HL-60 (cell line): ENCODE data around the gene CCDC38.

ENCODE experiments used
- DNase-seq, 2 experiments: peaks; one replicate each; pipeline ENCODE4 v3.0.0-alpha.2; 2010 to 2020; ENCODE audit warnings: low read depth in 1 of 2, low spot score in 1 of 2
- H3K27ac ChIP-seq: fragments of 250-450 bp; sonication (Bioruptor Pico); replicated peaks from 2 replicates; pipeline ENCODE4 v1.5.1; 2020; ENCODE audit warnings: mild to moderate bottlenecking, moderate library complexity
- H3K27me3 ChIP-seq: fragments of 250-450 bp; sonication (Bioruptor Pico); 2 replicates; pipeline ENCODE4 v1.5.1; 2021; ENCODE audit warnings: mild to moderate bottlenecking, moderate library complexity; ENCODE audit not compliant: insufficient read depth, poor library complexity, severe bottlenecking
- H3K4me3 ChIP-seq: replicated peaks from 2 replicates; pipeline ENCODE4 v1.5.1; 2011; ENCODE audit warnings: mild to moderate bottlenecking, control low read depth, low read length; ENCODE audit not compliant: insufficient read depth
- CTCF ChIP-seq: IDR thresholded peaks from one replicate; pipeline ENCODE4 v1.5.1; 2011; ENCODE audit warnings: low read length, control low read depth, inconsistent platforms; ENCODE audit not compliant: insufficient read depth
- GABPA ChIP-seq: IDR thresholded peaks from 2 replicates; pipeline ENCODE4 v1.6.1; 2012; ENCODE audit warnings: low read depth
- POLR2AphosphoS5 ChIP-seq: IDR thresholded peaks from 2 replicates; pipeline ENCODE4 v1.6.1; 2012; ENCODE audit warnings: low read depth
- REST ChIP-seq: IDR thresholded peaks from 2 replicates; pipeline ENCODE4 v1.6.1; 2012; ENCODE audit warnings: low read depth; ENCODE audit not compliant: insufficient replicate concordance
- SPI1 ChIP-seq: IDR thresholded peaks from 2 replicates; pipeline ENCODE4 v1.6.1; 2012; ENCODE audit warnings: low read depth, mild to moderate bottlenecking, borderline replicate concordance

Gene CCDC38

GRCh38 chr12:95877622-95878021 lies 64.8 kb downstream of the CCDC38 start:
- H3K27me3 ChIP-seq: no peaks in the 10 kb centered on the region
- no peak for DNase-seq
- H3K4me3 ChIP-seq: no peak overlapping the region
- TF ChIP-seq CTCF (no peak), POLR2AphosphoS5 (no peak), SPI1 (no peak), REST (no peak), GABPA (no peak)
- H3K27ac ChIP-seq: no peak overlapping the region

- H3K27me3 ChIP-seq: no peaks in the 10 kb centered on the region
- TF ChIP-seq REST (no peak), CTCF (no peak), GABPA (no peak), POLR2AphosphoS5 (no peak), SPI1 (no peak)
- DNase-seq: no peak
- no peak overlapping the region for H3K27ac ChIP-seq
- H3K4me3 ChIP-seq: no peak overlapping the region
Observed at GRCh38 chr12:95874452-95874851, 68.0 kb downstream of the CCDC38 start.

GRCh38 chr12:95870897-95871296 lies 71.5 kb downstream of the CCDC38 start:
- H3K27me3 ChIP-seq: no peaks in the 10 kb centered on the region
- no peak for DNase-seq
- no peak overlapping the region for H3K27ac ChIP-seq
- no peak for TF ChIP-seq REST
- TF ChIP-seq CTCF: no peak
- no peak for TF ChIP-seq GABPA
- TF ChIP-seq SPI1: no peak
- TF ChIP-seq POLR2AphosphoS5: no peak
- H3K4me3 ChIP-seq: no peak overlapping the region
